HG03521 (cell line): ENCODE measurements around the gene ABL2.

ENCODE experiments used
- ATAC-seq: cut with Tn5 transposase; IDR thresholded peaks from one replicate; pipeline ENCODE4 v1.9.1; 2021; ENCODE audit warnings: mild to moderate bottlenecking, moderate library complexity; ENCODE audit not compliant: unreplicated experiment

Gene ABL2

DNA sequence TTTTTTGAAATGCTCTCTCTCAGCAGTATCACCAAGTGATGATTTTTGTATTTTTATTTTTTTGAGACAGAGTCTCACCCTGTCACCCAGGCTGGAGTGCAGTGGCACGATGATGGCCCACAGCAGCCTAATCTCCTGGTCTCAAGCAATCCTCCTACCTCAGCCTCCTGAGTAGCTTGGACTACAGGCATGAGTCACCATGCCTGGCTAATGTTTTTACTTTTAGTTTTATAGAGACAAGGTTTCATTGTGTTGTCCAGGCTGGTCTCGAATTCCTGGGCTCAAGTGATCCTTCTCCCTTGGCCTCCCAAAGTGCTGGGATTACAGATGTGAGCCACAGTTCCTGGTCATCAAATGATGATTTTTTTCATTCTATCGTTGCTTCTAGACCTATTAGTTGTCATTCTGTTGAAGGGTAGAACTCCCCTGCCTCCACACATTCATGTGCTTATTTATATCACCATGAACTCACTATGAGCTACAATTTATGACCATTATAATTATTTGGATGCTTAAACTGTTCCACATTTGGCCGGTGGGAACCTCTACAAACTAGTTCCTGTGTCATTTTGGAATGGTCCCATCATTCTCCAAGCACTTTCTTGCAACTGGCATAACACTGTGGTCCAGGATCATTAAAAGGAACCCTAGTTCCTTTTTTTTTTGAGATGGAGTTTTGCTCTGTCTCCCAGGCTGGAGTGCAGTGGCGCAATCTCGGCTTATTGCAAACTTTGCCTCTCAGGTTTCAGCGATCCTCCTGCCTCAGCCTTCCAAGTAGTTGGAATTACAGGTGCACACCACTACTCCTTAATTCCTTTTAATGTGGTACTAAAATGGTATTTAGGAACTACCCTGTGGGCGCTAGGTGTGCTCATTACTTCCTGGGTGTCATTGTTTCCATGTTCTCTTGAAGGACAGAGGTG is 167.9 kb downstream of the ABL2 start:
- ATAC-seq, result no peak

GRCh38 chr1:179058487-179059483 is 170.7 kb downstream of the ABL2 start:
- ATAC-seq, result no peak

- no peak for ATAC-seq
These were observed 173.5 kb downstream of the ABL2 start for GRCh38 chr1:179055937-179056336.

- ATAC-seq, result no peak
These were observed 176.0 kb downstream of the ABL2 start for GRCh38 chr1:179053486-179053885.

- no peak for ATAC-seq
These were observed 176.7 kb downstream of the ABL2 start for GRCh38 chr1:179052776-179053175.
